Stimulated activated CD4-positive, alpha-beta T cell treated with anti-CD3 and anti-CD28 coated beads, TNF-alpha, amount 100 ng/mL, for 24 hours (primary cell): ENCODE data around the gene SPATA31E1.

Source experiments
- DNase-seq, 3 experiments: peaks; one replicate each; pipeline ENCODE4 v3.0.0-alpha.2; 2020; ENCODE audit warnings: low read depth in 3 of 3

The SPATA31E1 gene

DNA sequence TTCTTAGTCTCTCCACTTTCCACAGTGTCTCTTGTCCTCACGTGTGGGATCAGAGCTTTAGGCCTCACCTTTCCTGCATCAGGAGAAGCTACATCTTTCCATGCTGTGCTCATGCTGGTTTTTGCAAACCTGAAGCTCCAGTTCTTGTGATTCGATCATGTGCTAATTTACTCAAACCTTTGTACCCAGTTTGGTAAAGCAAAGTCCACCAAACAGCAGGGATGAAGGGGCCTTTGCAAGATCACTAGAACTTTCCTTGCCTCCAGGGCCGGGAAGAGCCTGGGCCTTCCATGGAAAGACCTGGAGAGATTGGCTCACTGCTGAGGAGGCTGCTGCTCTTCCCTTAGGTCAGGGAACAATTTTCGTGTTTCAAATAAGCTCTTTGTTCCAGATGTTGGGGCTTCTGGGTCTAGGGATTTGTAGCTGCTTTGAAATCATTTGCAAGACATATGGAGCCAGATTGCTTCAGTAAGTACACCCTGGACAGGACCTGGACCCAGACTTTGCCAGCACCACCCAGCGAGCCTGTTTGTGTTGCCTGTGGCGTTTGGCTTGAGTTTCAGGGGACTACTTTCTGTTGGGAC is 18.7 kb upstream of the SPATA31E1 start:
- no peak for DNase-seq

DNA sequence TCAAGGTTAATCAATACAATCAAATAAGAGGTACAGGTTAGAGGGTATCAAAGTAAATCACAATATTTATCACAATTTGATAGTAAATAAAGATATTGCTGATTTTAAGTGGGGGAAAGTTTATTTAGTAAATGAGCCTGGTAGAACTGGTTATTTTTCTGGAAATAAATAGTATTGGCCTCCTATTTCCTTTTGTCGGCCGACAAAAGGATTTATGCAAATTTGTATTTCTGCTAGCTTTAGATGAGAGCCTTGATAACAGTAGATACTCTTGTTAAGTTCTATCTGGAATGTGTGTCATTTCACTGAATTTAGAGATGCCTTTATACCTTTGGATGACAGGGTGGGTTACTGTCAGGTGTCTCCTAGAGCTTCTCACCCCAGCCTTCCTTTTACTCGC is 17.8 kb upstream of the SPATA31E1 start:
- no peak for DNase-seq

DNA sequence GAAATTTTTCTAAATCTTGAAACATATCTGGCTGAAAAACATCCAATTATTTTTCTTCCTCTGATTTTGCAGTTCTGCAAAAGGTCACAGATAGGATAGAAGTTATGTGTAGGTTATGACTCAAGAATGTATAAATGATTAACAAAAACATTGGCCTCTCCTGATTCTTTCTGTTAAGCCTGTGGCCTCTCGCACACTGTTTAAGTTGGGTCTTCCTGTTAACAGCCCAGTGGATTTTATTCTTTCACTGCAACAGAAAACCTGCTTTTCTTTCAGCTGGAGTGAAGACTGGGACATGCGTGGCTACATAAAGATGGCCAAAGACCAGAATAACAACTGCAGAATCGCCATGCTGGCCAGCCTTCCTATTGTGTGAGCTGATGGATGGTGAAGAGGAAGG is 17.1 kb upstream of the SPATA31E1 start:
- DNase-seq, result no peak

DNA sequence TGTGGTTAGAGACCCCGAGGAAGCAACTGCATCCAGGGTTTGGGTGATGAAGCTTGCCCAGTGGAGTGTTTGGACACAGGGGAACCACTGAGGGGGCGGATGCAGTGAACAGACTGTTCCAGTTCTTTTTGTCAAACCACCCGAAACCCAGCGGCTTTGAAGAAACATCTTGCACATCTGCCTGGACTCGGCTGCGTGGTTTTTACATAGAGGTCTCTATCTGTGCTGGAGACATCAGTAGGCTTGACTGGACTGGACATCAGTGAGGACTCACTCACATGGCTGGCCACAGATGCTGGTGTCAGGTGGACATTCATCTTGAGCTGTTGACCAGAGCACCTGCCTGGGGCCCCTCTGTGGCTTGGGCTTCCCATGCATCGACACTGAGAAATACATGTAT is 15.3 kb upstream of the SPATA31E1 start:
- DNase-seq, result no peak

DNA sequence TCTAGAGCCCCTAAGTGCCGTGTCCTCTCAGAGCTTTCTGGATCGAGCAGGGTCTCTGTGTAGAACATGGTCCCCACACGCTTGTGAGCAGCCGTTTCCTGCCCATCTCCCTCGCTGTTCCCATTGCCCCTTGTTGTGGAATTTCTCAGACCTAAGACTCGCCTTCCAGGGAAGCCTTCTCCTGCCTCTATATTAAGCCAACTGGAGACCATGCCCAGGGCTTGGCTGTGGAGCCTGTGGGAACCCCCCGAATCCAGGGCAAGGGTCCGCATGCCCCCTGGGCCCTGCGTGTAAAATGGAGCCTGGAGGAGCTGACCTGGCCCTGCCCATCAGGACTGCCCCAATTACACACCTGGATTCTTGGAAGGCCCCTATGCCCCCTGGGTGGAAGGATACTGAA is 14.5 kb upstream of the SPATA31E1 start:
- no peak for DNase-seq

DNA sequence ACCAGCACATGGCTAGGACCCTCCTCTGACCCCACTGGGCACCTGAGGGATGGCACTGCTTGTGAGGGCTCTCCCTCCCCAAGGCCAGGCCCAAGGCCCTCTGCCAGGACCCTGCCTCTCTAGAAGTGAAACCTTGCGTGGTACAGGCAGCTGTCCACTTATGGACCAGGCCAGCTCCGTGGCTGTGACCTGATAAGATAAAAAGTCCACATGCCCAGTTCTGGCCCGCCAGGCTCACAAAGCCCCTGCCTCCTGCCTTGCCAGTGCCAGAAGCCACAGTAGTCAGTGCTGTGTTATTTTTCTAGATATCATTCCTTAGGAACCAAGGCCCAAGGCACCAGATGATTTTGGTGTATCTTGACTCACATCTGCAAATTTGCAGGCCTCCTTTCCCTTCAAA is 14.0 kb upstream of the SPATA31E1 start:
- DNase-seq, result no peak

DNA sequence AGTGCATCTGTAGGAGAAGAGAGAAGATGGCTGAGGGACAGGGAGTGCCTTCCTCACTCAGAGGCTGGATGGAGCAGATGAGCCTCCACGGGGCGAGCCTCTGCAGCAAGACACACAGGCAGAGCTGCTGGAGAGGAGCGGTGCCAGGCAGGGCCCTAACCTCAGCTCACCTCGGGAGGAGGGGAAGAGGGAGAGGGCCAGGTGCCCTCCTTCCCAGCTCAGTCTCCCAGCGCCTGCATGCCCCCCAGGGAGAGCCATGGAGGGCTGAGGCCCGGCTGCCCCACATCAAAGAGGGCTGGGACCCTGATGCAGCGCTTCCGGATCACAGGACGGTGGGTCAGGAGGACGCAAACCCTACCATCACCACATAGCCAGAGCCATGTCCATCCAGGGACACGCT is 13.6 kb upstream of the SPATA31E1 start:
- DNase-seq, result no peak

DNA sequence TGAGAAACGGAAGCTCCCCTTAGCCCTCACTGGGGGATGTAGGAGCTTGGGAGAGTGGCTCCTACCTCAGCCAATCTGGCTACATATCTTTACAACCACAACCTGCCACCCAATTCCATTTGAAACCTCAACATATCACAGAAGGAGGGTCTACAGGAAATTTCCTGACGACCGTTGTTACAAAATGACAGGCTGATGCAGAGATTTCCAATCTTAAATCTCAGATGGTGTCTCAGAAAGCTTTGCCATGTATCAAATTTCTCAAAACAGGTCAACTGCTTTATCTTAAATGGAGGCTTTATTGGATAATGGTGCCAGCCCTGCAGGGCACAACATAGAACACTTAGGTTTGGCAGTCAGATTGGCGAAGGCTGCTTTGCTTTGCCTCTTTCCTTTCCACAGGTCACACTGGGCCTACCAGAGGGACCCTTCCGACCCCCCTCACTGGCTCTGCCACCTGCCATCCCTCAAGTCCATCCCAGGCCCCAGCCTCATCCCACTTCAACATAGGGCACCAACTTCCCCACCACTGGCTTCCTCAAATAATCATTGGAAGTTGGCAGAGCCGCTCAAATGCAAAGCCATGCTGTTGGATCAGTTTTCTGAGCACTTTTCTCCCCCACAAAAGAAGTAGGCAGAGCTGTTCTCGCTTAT is 11.1 kb upstream of the SPATA31E1 start:
- no peak for DNase-seq

DNA sequence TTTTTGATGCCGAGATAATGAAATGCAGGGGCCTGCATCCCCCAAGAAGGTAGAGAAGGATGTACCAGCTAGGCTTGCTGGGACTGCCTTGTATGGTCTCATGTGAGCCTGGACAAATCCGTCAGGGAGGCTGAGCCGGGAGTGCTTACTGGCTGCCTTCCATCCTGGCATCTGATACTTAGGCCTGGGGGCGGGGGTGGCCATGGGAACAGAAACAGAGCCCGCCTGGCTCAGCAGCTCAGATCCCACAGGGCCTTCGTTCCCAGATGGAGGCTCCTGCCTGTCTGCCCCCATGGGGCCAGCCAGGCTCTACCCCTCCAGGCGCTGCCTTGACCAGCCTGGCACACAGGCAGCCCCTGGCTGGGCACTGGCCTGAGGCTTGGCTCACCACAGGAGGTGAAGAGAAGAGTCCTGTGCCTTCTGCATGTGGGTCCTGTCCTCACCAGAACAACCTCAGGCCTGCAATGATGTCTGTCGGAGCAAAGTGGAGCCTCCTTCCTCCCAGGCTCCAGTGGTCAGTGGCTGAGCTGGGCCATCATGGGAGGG is 10.5 kb upstream of the SPATA31E1 start:
- DNase-seq, result no peak

DNA sequence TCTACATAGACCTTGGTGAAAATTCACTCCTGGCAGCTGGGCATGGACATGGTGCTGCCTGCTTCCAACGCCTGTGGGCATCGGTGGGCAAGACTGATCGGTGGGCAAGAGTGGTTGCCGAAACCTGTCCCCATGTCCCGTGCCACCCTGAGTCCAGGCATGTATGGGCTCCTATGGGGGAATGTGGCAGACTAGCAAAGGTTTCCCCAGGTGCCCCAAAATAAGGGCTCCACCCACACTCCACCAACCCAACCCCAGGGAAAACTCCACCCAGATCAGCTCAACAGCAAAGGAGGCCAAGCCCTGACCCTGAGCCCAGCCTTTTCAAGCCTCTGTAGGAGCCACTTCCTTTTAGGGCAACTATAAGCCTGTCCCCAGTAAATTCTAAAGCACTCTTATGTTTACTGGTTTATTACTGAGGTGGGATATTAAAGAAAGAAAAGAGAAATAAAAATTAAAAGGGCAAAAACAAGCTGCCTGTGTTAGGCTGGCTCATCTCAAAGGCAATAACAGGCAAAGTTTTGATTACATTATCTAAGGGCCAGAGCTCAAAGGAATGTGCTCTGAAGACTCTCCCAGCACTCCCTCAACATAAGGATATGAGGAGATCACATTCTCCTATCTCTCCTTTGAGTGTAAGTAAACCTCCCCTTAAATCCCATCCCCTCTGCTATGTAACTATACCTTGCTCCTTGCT is 8.9 kb upstream of the SPATA31E1 start:
- no peak for DNase-seq

DNA sequence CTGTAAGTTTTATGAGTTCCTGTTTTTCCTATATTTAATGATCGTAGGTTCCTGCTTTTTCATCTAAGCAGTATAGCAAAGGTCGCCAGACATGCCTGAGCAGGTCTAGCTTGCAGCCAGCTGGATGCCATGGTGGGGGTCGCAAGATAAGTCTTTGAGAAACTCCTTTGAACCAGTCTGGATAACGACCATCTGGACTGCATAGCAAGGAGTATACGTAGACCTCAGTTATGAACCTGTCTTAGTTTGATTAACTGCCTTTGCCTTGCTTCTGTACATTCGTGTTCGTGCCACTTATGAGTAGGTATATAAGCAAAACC is 8.4 kb upstream of the SPATA31E1 start:
- no peak for DNase-seq

DNA sequence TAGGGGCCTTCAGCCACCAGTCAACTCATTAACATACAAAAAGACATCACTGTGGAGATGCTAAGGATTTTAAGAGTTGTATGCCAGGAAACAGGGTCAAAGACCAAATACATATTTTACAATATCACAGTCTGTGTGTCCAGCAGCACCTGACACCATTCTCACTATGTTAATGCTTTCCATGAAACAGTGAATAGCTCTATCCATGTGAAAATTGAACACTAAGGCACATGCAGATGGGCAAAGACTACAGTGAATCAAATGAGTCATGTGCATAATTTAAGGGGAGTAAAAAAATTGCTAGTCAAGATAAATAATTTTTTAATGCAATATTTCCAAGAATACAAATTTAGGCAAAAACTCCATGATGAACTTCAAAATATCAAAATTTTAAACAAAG is 7.6 kb upstream of the SPATA31E1 start:
- no peak for DNase-seq

DNA sequence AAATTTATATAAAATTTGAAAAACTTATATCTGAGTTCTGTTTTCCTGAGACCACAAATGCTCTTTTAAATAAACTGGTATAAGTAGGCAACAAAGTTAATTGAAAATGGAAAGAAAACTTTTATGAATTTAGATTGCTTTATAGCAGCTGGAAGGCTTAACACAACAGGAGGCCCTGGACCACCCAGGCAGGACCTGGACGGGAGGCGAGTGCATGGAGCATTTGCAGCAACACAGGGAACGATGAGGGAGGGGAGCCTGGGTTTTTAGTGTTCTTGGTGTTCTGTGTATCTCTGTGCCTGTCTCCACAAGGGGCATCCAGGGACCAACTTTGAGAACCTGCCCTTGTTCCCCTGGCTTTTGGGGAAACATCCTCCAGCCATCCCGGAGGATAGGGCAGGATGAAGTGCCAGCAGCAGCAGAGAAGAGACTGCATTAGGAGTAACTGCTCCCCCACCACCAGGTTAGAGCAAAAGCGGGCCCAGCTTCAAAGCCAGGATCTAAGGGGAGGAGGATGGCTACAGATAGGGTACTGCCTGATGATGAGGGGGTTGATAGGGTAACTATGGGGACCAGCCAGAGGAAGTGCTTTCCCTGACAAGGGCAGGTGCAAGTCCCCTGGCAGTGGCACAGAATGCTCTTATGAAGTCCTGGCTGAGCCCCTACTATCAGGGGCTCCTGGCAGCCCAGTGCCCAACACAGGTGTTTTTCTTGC is 6.7 kb upstream of the SPATA31E1 start:
- DNase-seq, result no peak

DNA sequence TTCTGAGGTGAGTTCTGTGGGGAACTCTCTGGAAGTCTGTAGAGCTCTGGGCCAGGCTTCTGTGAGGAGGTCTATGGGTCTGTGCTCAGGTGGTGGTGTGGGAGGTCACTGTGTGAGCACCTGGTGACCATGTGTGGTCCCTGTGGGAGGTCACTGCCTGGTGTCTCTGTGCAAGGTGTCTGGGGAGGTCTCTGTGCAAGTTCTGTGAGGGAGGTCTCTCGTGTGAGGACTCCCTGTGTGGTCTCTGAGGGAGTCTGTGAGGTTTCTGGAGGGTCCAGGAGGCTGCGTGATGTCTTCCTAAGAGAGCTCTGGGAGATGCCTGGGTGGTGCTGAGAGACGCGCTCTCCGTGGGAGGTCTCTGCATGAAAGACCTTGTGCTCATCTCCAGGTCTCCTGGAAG is 6.0 kb upstream of the SPATA31E1 start:
- DNase-seq, result no peak

DNA sequence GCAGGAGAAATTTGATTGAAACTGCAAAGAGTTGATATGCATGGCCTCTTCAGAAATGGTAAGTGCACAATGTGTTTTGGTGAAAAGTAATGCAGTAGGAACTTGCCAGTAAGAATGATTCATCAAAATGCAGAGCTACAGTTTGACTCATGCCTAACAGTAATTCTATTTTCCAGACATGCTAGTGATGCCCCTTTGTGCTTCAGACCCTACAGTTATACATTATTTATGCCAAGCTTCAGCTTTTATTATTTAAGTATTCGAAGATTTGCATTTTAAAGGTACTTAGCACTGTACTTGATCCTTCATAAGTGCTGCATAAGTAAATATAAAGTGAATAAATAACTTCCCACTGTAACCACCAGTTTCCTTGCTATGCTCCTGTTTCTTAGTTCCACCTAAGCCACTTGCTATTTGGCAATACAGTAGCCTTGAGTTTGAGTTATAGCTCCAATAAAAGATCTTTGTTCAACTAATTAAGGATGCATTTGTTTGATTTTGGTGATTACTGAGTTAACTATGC is 3.6 kb upstream of the SPATA31E1 start:
- DNase-seq, result no peak

DNA sequence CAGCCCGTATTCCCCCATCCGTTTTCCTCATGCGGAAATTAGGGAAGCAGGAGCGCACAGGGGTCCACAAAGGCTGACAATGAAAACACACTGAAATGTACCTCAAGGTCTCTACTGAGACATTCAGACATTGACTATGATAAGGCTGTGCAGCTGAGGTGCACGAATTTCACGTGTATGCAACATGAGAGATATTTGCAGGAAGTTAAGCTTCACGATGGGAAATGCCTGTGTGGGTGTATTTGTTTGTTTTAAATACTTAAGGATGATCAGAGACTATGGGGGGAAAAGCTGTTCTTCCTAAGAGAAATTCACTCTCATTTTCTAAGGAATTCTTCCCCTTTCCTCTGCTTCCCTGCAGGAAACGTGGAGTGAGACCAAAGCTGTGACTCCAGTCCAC is 2.6 kb upstream of the SPATA31E1 start:
- DNase-seq, result no peak

DNA sequence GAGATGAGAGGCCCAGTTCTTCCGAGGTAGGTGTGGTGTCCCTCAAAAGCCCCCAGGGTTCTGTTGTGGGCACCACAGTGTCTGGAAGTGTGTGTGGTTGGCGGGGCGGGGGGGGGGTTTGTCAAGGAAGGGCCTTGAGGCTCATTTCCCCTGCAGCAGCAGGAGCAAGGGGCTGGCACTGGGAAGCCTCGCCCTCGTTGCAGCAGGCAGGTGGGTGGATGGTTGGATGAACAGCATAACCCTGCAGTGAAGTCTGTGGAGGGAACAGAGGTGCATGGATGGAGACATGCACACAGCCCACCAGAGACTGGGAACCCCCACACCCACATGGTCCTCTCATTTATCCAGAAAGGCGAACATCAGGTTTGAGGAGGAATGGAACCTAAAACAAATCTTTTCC is 2.0 kb upstream of the SPATA31E1 start:
- DNase-seq, result no peak

DNA sequence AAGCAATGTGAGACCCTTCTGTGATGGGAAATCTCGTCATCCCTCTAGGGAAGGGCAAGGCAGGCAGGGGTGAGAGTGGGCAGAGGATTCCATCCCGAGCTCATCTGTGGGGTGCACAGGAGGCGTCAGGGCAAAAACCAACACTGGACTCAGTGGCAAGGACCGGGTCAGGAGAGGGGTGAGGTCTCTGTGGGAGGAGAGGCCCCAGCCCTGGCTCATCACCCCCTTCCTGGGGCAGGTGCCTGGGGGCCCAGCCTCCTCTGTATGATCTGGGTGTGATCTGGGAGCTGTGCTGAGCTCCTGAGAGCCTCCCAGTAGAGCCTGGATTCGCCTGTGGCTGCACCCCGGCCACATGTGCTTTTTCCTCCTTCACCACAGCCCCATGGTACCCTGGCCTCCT is 597 bp downstream of the SPATA31E1 start:
- DNase-seq, result no peak

DNA sequence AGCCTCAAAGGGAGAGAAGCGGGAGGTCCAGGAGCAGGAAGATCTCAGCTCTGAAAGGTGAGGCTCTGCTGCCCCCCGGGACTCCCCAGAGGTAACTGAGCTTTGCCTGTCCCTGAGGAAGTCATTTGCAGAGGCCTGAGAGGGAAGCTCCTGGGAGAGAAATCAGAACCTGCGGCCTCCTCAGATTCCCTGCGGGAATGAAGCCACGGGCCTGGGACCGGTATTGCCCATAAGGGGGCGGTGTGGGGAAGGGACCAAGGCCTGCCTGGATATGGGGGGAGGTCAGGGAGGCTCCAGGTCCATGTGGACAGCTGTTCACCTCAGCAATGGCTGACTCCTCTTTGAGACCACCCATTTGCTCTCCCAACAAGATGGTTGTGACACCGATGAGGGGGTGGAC is 1.3 kb downstream of the SPATA31E1 start:
- DNase-seq, result no peak

DNA sequence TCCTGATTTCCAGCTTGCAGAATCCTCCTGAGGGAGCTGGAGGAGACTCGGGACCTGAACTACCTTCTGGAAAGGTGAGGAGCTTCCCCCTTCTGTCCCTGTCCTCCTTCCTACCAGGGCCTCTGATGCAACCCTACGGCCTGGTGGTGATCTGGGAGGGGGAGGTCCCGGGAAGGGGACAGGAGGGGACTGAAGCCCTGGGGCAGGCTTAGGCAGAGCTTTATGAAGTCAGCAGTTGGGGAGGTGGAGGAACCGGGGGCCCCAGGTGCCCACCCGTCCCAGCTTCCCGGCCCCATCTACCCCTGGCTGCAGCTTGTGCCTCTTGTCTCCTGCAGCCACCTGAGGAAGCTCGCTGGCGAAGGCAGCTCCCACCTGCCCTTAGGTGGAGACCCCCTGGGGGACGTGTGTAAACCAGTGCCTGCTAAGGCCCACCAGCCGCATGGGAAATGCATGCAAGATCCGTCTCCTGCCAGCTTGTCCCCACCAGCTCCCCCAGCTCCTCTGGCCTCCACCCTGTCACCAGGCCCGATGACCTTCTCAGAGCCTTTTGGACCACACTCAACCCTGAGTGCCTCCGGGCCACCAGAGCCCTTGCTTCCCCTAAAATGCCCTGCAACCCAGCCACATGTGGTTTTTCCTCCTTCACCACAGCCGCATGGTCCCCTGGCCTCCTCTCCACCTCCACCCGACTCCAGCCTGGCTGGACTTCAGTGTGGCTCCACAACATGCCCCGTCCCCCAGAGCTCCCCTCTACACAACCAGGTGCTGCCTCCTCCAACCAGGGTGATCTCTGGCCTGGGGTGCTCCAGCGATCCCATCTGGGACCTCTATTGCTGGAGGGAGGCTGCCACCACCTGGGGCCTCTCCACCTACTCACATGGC is 2.1 kb downstream of the SPATA31E1 start:
- DNase-seq, result no peak

DNA sequence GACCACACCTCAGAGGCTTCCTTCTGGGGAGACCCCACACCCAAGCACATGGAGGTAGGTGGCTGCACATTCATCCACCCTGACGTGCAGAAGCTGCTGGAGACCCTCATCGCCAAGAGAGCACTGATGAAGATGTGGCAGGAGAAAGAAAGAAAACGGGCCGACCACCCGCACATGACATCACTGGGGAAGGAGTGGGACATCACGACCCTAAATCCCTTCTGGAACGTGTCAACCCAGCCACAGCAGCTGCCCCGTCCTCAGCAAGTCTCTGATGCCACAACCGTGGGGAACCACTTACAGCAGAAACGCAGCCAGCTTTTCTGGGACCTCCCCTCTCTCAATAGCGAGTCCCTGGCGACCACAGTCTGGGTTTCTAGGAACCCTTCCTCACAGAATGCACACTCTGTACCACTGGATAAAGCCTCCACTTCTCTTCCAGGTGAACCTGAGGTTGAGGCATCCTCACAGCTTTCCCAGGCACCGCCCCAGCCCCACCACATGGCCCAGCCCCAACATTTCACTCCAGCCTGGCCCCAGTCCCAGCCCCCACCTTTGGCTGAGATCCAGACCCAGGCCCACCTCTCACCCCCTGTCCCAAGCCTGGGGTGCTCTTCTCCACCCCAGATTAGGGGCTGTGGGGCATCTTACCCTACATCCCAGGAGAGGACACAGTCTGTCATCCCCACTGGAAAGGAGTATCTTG is 3.0 kb downstream of the SPATA31E1 start:
- DNase-seq, result no peak
